ENCODE results near the gene MORF4L1.

GRCh38 chr15:78934655-78935023 is 61.9 kb downstream of the MORF4L1 start:
- TF ChIP-seq POLR2A (IDR thresholded peaks at IDR 0.05; ENCODE audit: low read length), result no peak
- TF ChIP-seq GATA1 (IDR thresholded peaks at IDR 0.05; ENCODE audit: low read depth, low read length), result no peak
